Calu3 (cell line): ENCODE data around the gene IL22RA1. TPM values are rescaled to one million over a fixed set of nuclear protein-coding genes. Genes with fewer than 3 reads are reported as not detected.
A peak's percentile ranks its signal among the peaks of the same experiment; 100 is the strongest.

Experiments
- BruUV-seq: library from RNA; stranded (reverse); fragments of 400-500 nt; replicated peaks from 2 replicates; lab custom pipeline; 2021; lab: Mats Ljungman, UMichigan
- CTCF ChIA-PET: fragments of 300-600 bp; sonication (Branson Sonifier 250); formaldehyde crosslinking; loops from one replicate; lab custom pipeline; 2022; ENCODE audit warnings: antibody characterized with exemption; lab: Charles Lee
- DNase-seq: peaks from one replicate; pipeline ENCODE4 v3.0.0; 2022
- H3K27ac Mint-ChIP-seq: one replicate; pipeline ENCODE4 v1.8.0; 2022; ENCODE audit warnings: mixed read lengths; ENCODE audit not compliant: unreplicated experiment
- H3K27me3 Mint-ChIP-seq: one replicate; pipeline ENCODE4 v1.8.0; 2022; ENCODE audit warnings: mixed read lengths; ENCODE audit not compliant: unreplicated experiment
- H3K36me3 Mint-ChIP-seq: one replicate; pipeline ENCODE4 v1.8.0; 2022; ENCODE audit warnings: mild to moderate bottlenecking, moderate library complexity, mixed read lengths; ENCODE audit not compliant: insufficient read depth, unreplicated experiment
- H3K4me1 Mint-ChIP-seq: one replicate; pipeline ENCODE4 v1.8.0; 2022; ENCODE audit warnings: mild to moderate bottlenecking, low read depth, mixed read lengths; ENCODE audit not compliant: unreplicated experiment
- H3K4me3 Mint-ChIP-seq: one replicate; pipeline ENCODE4 v1.8.0; 2022; ENCODE audit warnings: mild to moderate bottlenecking, low read depth, moderate library complexity, mixed read lengths; ENCODE audit not compliant: unreplicated experiment
- H3K9me3 Mint-ChIP-seq: one replicate; pipeline ENCODE4 v1.8.0; 2022; ENCODE audit warnings: low read depth, mixed read lengths; ENCODE audit not compliant: unreplicated experiment
- intact Hi-C: fragments of 100-400 bp; cut with micrococcal nuclease; formaldehyde crosslinking; loops from one replicate; pipeline ENCODE4 v1.10.0; 2022; ENCODE audit not compliant: unreplicated experiment
- total RNA-seq: library from RNA; stranded (reverse); gene quantifications from 2 replicates; pipeline ENCODE4 v1.2.3, GENCODE V29; 2022
- TF ChIP-seq, protein P1 (sequence below): fragments of 200-600 bp; IDR thresholded peaks from one replicate; pipeline ENCODE4 v1.8.0; 2022; ENCODE audit warnings: antibody characterized with exemption; ENCODE audit not compliant: unreplicated experiment

IL22RA1 gene
- total RNA-seq, 1 experiment from 2014 or later, result 1.3 TPM

DNA sequence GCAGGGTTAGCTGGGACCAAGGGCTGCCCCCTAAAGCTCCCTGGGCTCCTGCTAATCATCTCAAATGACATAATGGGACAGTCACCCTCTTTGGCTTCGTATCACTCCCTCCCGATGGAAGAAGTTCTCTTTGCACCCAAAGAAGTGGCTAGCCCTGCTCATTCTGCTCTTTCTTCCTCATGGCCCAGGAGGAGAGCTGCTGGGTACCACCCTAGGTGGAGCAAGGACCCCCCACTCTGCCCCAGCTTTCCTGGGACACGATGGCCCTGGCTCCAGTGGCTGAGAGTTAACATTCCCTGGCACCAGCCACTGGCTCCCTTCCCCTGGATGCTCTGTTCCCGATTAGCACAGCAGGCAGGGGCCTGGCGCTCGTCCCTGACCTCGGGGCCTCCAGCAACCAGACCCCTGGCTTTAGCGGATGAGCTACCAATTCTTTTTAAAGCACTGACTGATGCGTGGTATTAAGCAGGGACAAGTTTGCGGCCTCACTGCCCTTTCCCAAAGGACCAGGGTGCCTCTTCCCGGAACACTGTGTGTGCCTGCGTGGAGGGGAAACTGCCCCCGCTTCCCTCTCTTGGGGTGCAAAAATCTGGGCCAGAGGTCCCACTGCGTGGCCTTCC is 32.2 kb downstream of the IL22RA1 start:
- no peak for DNase-seq
- H3K4me3 Mint-ChIP-seq, result no peak overlapping the region
- intact Hi-C loops, result no loop called here
- no TSS peak for BruUV-seq
- H3K36me3 Mint-ChIP-seq, result peaks cover 5% of the 10 kb centered on the region
- CTCF ChIA-PET, result no interaction called here
- H3K9me3 Mint-ChIP-seq, result no peaks in the 10 kb centered on the region
- H3K4me1 Mint-ChIP-seq, result peaks cover 5% of the 10 kb centered on the region
- no peak overlapping the region for H3K27ac Mint-ChIP-seq
- TF ChIP-seq, protein P1, sequence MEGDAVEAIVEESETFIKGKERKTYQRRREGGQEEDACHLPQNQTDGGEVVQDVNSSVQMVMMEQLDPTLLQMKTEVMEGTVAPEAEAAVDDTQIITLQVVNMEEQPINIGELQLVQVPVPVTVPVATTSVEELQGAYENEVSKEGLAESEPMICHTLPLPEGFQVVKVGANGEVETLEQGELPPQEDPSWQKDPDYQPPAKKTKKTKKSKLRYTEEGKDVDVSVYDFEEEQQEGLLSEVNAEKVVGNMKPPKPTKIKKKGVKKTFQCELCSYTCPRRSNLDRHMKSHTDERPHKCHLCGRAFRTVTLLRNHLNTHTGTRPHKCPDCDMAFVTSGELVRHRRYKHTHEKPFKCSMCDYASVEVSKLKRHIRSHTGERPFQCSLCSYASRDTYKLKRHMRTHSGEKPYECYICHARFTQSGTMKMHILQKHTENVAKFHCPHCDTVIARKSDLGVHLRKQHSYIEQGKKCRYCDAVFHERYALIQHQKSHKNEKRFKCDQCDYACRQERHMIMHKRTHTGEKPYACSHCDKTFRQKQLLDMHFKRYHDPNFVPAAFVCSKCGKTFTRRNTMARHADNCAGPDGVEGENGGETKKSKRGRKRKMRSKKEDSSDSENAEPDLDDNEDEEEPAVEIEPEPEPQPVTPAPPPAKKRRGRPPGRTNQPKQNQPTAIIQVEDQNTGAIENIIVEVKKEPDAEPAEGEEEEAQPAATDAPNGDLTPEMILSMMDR, result no peak
- no peaks in the 10 kb centered on the region for H3K27me3 Mint-ChIP-seq

DNA sequence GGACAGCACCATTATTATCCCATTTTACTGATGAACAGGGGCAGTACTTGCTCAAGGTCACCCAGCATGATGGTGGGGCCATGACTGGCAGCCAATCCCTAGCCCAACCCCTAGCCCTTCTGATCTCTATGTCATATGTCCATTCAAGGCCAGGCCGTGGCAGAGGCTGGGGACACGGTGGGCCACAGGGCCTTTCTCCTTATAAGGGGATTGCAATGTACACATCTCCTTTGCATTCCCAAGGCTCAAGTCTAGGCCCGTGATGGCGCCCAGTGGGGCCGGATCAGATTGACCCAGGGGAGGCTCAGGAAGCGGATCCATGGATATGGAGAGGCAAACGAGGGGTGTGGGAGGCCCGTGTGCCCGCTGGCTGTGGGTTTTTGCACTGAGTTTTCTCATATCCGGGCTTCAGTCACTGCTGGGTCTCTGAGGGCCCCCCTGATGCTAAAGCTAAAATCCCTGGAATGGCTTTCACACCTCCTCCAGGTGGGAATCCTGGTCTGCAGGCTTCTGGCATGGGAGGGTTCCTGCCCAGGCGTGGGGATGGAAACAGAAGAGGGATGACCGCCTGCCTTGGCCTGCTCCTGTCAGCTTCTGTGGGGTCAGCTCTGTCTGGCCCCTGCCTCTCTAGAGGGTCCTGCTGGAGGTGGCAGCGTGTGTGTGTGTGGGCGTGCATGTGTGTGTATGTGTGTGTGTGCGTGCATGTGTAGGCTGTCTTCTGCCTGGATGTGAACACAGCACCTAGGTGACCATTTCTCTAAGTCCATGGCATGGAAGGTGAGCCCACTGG is 33.1 kb downstream of the IL22RA1 start:
- Mint-ChIP-seq H3K27me3 (no peaks in the 10 kb centered on the region), H3K27ac (no peak overlapping the region), H3K4me1 (peaks cover 5% of the 10 kb centered on the region), H3K9me3 (no peaks in the 10 kb centered on the region), H3K4me3 (no peak overlapping the region), H3K36me3 (peaks cover 5% of the 10 kb centered on the region)
- intact Hi-C loops, result no loop called here
- no peak for DNase-seq
- CTCF ChIA-PET, result no interaction called here
- no TSS peak for BruUV-seq
- TF ChIP-seq, protein P1, result no peak

DNA sequence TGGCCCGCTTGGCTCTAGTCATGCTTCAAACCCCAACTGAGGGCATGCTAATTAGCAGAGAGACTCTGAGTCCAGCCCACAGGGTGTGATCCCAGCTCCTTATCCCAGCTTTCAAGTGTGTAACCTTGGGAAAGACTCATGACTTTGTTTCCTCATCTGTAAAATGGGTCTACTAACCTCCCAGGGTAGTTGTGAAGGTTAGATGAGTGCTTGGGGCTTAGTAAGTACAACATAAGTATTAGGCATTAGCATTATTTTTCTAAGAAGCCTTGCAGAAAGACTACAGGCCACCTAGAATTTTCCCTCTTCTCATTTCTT is 33.8 kb downstream of the IL22RA1 start:
- Mint-ChIP-seq H3K27me3 (no peaks in the 10 kb centered on the region), H3K36me3 (peaks cover 5% of the 10 kb centered on the region), H3K9me3 (no peaks in the 10 kb centered on the region), H3K4me3 (no peak overlapping the region), H3K4me1 (peaks cover 6% of the 10 kb centered on the region), H3K27ac (no peak overlapping the region)
- DNase-seq, result no peak
- CTCF ChIA-PET, result no interaction called here
- intact Hi-C loops, result no loop called here
- TF ChIP-seq, protein P1, result no peak
- BruUV-seq, result no TSS peak

DNA sequence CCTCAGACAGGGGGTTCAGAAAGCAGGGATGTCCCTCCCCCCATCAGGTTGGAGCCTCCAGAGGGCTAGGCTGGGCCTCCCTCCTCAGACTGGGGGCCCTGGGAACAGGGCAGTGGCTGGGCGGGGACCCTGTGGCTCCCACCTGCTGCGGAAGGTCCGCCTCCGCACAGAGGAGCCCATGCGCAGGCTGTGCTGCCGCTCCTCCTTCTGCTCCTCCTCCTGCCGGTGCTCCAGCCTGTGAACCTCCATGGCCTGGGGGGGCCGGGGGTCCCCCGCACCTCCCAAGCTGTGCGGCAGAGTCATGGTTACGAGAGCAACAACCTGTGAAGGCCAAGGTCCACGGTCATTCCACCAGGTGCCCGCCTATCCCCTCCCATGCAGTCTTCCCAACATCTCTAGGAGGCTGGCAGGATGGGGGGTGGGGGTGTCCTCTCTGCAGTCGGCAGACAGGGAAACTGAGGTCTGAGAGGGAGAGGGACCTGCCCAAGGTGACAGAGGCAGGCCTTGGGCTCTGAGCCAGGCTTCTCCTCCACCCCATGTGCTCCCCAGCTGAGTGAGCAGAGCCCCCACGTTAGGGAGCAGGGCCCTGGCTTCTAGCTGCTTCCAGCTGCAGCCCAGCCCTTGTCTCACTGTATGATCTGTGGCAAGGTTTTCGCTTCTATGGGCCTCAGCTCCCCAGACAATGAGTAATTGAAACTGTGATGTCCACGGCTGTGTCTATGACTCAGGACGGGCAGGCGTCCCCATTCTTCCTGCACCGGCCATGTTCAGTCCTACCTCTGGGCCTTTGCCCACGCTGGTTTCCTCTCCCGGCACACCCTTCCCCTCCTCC is 34.4 kb downstream of the IL22RA1 start:
- Mint-ChIP-seq H3K27ac (no peak overlapping the region), H3K36me3 (peaks cover 5% of the 10 kb centered on the region), H3K27me3 (no peaks in the 10 kb centered on the region), H3K4me3 (no peak overlapping the region), H3K9me3 (no peaks in the 10 kb centered on the region), H3K4me1 (peaks cover 12% of the 10 kb centered on the region)
- DNase-seq, result peak; percentile 30
- CTCF ChIA-PET, result interaction anchor here (0.6 kb wide), 1 partner anchor 72 kb away, joined by 4 read pairs; no protein-coding TSS in a partner anchor
- no TSS peak for BruUV-seq
- TF ChIP-seq, protein P1, result no peak
- intact Hi-C loops, result no loop called here
